GM12878 (cell line): ENCODE data around the gene FAHD1. TPM values are rescaled to one million over a fixed set of nuclear protein-coding genes. Genes with fewer than 3 reads are reported as not detected.

Experiments
- ATAC-seq: fragments of 200-7000 bp; cut with Tn5 transposase; 3 replicates; pipeline ENCODE4 v1.9.1; 2020; ENCODE audit warnings: mild to moderate bottlenecking, moderate library complexity
- BruUV-seq: library from RNA; stranded (reverse); fragments of 400-500 nt; replicated peaks from 2 replicates; lab custom pipeline; 2021; lab: Mats Ljungman, UMichigan
- CTCF ChIA-PET: fragments of 300-600 bp; sonication (Branson Sonifier 250); formaldehyde crosslinking; extraction: SDS; loops from one replicate; lab custom pipeline; 2021; ENCODE audit warnings: inconsistent platforms; lab: Yijun Ruan, JAX
- POLR2A ChIA-PET: fragments of 350-600 bp; formaldehyde crosslinking; extraction: SDS; loops from one replicate; lab custom pipeline; 2021; ENCODE audit warnings: inconsistent platforms; lab: Charles Lee
- RAD21 ChIA-PET: fragments of 300-600 bp; sonication (Branson Sonifier 250); formaldehyde crosslinking; loops from one replicate; lab custom pipeline; 2023; ENCODE audit warnings: antibody characterized with exemption; ENCODE audit not compliant: unreplicated experiment; lab: Charles Lee
- SMC1A ChIA-PET: fragments of 300-600 bp; sonication (Branson Sonifier 250); formaldehyde crosslinking; loops from one replicate; lab custom pipeline; 2023; ENCODE audit not compliant: unreplicated experiment, uncharacterized antibody; lab: Charles Lee
- DNase-seq: peaks from one replicate; pipeline ENCODE4 v3.0.0-alpha.2; 2011; ENCODE audit warnings: low read depth, low spot score
- FAIRE-seq: peaks from 3 replicates; lab custom pipeline; 2011; peaks lifted over from hg19 to GRCh38; lab: Jason Lieb, UNC
- H2AFZ ChIP-seq: 2 replicates; pipeline ENCODE4 v1.6.0; 2011; ENCODE audit warnings: low read depth, low read length, control low read depth; ENCODE audit not compliant: control insufficient read depth
- H3K27ac ChIP-seq: 2 replicates; pipeline ENCODE4 v1.5.1; 2011; ENCODE audit warnings: control low read depth; ENCODE audit not compliant: control insufficient read depth, insufficient read depth
- H3K27me3 ChIP-seq, 2 experiments: replicated peaks in 1 of 2; 2 replicates each; pipeline versions ENCODE4 v1.6.0 to v1.6.1; 2011; ENCODE audit warnings: low read length in 1 of 2; ENCODE audit not compliant: control insufficient read depth in 2 of 2, insufficient read depth in 2 of 2
- H3K36me3 ChIP-seq, 2 experiments: 2 replicates each; pipeline ENCODE4 v1.5.1; 2011; ENCODE audit warnings: low read length in 1 of 2; ENCODE audit not compliant: control insufficient read depth in 2 of 2, insufficient read depth in 2 of 2
- H3K4me1 ChIP-seq: 2 replicates; pipeline ENCODE4 v1.6.1; 2011; ENCODE audit warnings: mild to moderate bottlenecking, low read length, moderate library complexity, mixed read lengths; ENCODE audit not compliant: control insufficient read depth, insufficient read depth
- H3K4me2 ChIP-seq: 2 replicates; pipeline ENCODE4 v1.6.0; 2011; ENCODE audit warnings: control low read depth; ENCODE audit not compliant: control insufficient read depth, insufficient read depth
- H3K4me3 ChIP-seq: fragments of 200-600 bp; sonication (generic); 2 replicates; pipeline ENCODE4 v1.5.1; 2016
- H3K79me2 ChIP-seq: 2 replicates; pipeline ENCODE4 v1.6.0; 2011; ENCODE audit warnings: low read length; ENCODE audit not compliant: control insufficient read depth, insufficient read depth
- H3K9ac ChIP-seq: 2 replicates; pipeline ENCODE4 v1.8.0; 2011; ENCODE audit warnings: low read length, control low read depth, mixed read lengths; ENCODE audit not compliant: control insufficient read depth, insufficient read depth
- H3K9me3 ChIP-seq: replicated peaks from 3 replicates; pipeline ENCODE4 v1.5.1; 2011; ENCODE audit warnings: mild to moderate bottlenecking, low read length; ENCODE audit not compliant: control insufficient read depth, insufficient read depth
- H4K20me1 ChIP-seq: 2 replicates; pipeline ENCODE4 v1.6.0; 2011; ENCODE audit not compliant: control insufficient read depth, insufficient read depth
- CREB1 ChIP-seq: IDR thresholded peaks from 2 replicates; pipeline ENCODE4 v1.6.1; 2012; ENCODE audit warnings: low read depth, mild to moderate bottlenecking, inconsistent platforms
- DPF2 ChIP-seq: fragments of 450-650 bp; IDR thresholded peaks from 2 replicates; pipeline ENCODE4 v1.6.1; 2017; ENCODE audit warnings: mild to moderate bottlenecking
- EED ChIP-seq: sonication (generic); IDR thresholded peaks from 2 replicates; pipeline ENCODE4 v1.6.1; 2016; ENCODE audit warnings: antibody characterized with exemption, low read depth
- ELK1 ChIP-seq: IDR thresholded peaks from 2 replicates; pipeline ENCODE4 v1.6.1; 2012; ENCODE audit warnings: low read depth, low read length, improper control_type of control experiment
- PKNOX1 ChIP-seq: fragments of 450-650 bp; IDR thresholded peaks from 2 replicates; pipeline ENCODE4 v1.6.1; 2016; ENCODE audit warnings: mild to moderate bottlenecking
- RFX5 ChIP-seq: IDR thresholded peaks from 2 replicates; pipeline ENCODE4 v1.6.1; 2011; ENCODE audit warnings: low read depth, low read length, improper control_type of control experiment
- STAT1 ChIP-seq: fragments of 450-650 bp; conservative IDR thresholded peaks from 2 replicates; pipeline ENCODE4 v1.6.1; 2014; ENCODE audit warnings: antibody characterized with exemption, mild to moderate bottlenecking
- STAT3 ChIP-seq: IDR thresholded peaks from 2 replicates; pipeline ENCODE4 v1.6.1; 2011; ENCODE audit warnings: low read depth, low read length, improper control_type of control experiment
- TBL1XR1 ChIP-seq: IDR thresholded peaks from 2 replicates; pipeline ENCODE4 v1.6.1; 2012; ENCODE audit warnings: low read depth, low read length, improper control_type of control experiment
- TCF3 ChIP-seq: IDR thresholded peaks from 2 replicates; pipeline ENCODE4 v1.6.1; 2012; ENCODE audit warnings: low read depth, mild to moderate bottlenecking, low read length, borderline replicate concordance; ENCODE audit not compliant: insufficient read depth
- WRNIP1 ChIP-seq: IDR thresholded peaks from 2 replicates; pipeline ENCODE4 v1.6.1; 2011; ENCODE audit warnings: low read depth, low read length, improper control_type of control experiment, borderline replicate concordance
- ZBTB40 ChIP-seq: fragments of 450-650 bp; IDR thresholded peaks from 2 replicates; pipeline ENCODE4 v1.6.1; 2016; ENCODE audit warnings: mild to moderate bottlenecking, moderate library complexity, borderline replicate concordance
- ZNF687 ChIP-seq: fragments of 450-650 bp; IDR thresholded peaks from 2 replicates; pipeline ENCODE4 v1.6.1; 2017; ENCODE audit warnings: mild to moderate bottlenecking, moderate library complexity
- WGBS: methylation state at CpG from one replicate; pipeline ENCODE4 v1.1.6; 2016; ENCODE audit warnings: low lambda C conversion rate; ENCODE audit not compliant: insufficient replicate concordance, insufficient coverage; ENCODE audit errors: missing lambda C conversion rate; 5-methylcytosine and 5-hydroxymethylcytosine counted together
- in situ Hi-C: fragments of 300-500 bp; cut with MboI; formaldehyde crosslinking; loops from 9 replicates; pipeline ENCODE4 v1.14.3; 2018; ENCODE audit warnings: mixed read lengths
- intact Hi-C: fragments of 100-400 bp; cut with micrococcal nuclease; formaldehyde crosslinking; loops from one replicate; pipeline ENCODE4 v1.14.2; 2022; ENCODE audit not compliant: unreplicated experiment
- polyA plus RNA-seq, 11 experiments: library from polyadenylated mRNA; depleted of rRNA in 4 of 11; unstranded in 6 of 11; stranded (reverse) in 5 of 11; fragments of >200 nt; fragmentation: Nextera tagmentation in 4 of 11; fragmentation: Illumina TruSeq in 1 of 11; extraction: Ambion mirVana in 4 of 11; extraction: Trizol in 1 of 11; gene quantifications; 1 replicate in 1 of 11; 2 replicates in 10 of 11; pipeline versions ENCODE4 v1.2.1 to v1.2.3, GENCODE V29; 2011 to 2016; ENCODE audit warnings: inconsistent platforms in 2 of 11, missing spikeins in 2 of 11, low read depth in 1 of 11
- total RNA-seq, 4 experiments: library from RNA; depleted of rRNA in 3 of 4; stranded (reverse); fragments of >200 nt in 3 of 4; fragmentation: Illumina TruSeq in 1 of 4; extraction: Trizol in 1 of 4; gene quantifications; 2 replicates each; pipeline versions ENCODE4 v1.2.1 to v1.2.3, GENCODE V29; 2013 to 2021

Gene FAHD1
- total and polyA plus RNA-seq, 10 of the 15 experiments (the other 5 are each of a cell fraction or from before 2014, with no cell fraction given) = 4.3 to 43.0 (median 18.8) TPM

- ATAC-seq (no peak), FAIRE-seq (no peak)
- TF ChIP-seq WRNIP1 (no peak), EED (no peak), ZBTB40 (no peak), TCF3 (no peak), PKNOX1 (no peak), ZNF687 (no peak), STAT3 (no peak), TBL1XR1 (no peak), CREB1 (no peak), DPF2 (no peak), ELK1 (no peak), RFX5 (no peak), STAT1 (no peak)
These were observed 50.8 kb downstream of the FAHD1 start for GRCh38 chr16:1877804-1878203.

More at GRCh38 chr16:1877804-1878203, 50.8 kb downstream of the FAHD1 start:
- WGBS = 46% methylated on average over 11 of the region's 11 CpGs
- Histone ChIP-seq H3K9me3 (no peaks in the 10 kb centered on the region), H3K36me3 (no peaks in the 10 kb centered on the region), H3K79me2 (no peaks in the 10 kb centered on the region), H3K4me2 (no peak overlapping the region), H3K4me3 (no peak overlapping the region), H3K27me3 (no peaks in the 10 kb centered on the region), H3K27ac (no peak overlapping the region), H2AFZ (no peak overlapping the region), H3K9ac (no peak overlapping the region), H4K20me1 (no peaks in the 10 kb centered on the region), H3K4me1 (peaks cover 12% of the 10 kb centered on the region)
- POLR2A ChIA-PET = no interaction called here
- SMC1A ChIA-PET = interaction anchor here (1.8 to 2.9 kb wide), 2 partner anchors 12 to 66 kb away, joined by 3 to 6 read pairs; no protein-coding TSS in a partner anchor
- no TSS peak for BruUV-seq
- intact Hi-C loops = no loop called here
- CTCF ChIA-PET = interaction anchor here (0.6 to 2.4 kb wide), 3 partner anchors 15 to 1225 kb away, joined by 3 to 8 read pairs (median 3); no protein-coding TSS in a partner anchor
- in situ Hi-C loops = no loop called here
- RAD21 ChIA-PET = no interaction called here
- no peak for DNase-seq
